H9 (cell line): ENCODE measurements around the gene CCDC12. TPM values are rescaled to one million over a fixed set of nuclear protein-coding genes. Genes with fewer than 3 reads are reported as not detected.

Experiments used
- DNase-seq: peaks from one replicate; pipeline ENCODE4 v3.0.0-alpha.2; 2017
- H2AFZ ChIP-seq: one replicate; pipeline ENCODE4 v1.6.1; 2013; ENCODE audit warnings: mild to moderate bottlenecking, low read length, control low read depth, moderate library complexity
- H2AK5ac ChIP-seq: 2 replicates; pipeline ENCODE4 v1.6.1; 2013; ENCODE audit warnings: low read length, control low read depth, mixed read lengths; ENCODE audit not compliant: insufficient read length
- H2BK120ac ChIP-seq: one replicate; pipeline ENCODE4 v1.6.1; 2013; ENCODE audit warnings: low read depth, mild to moderate bottlenecking, low read length, control low read depth, inconsistent platforms; ENCODE audit not compliant: poor library complexity, severe bottlenecking
- H2BK12ac ChIP-seq: 2 replicates; pipeline ENCODE4 v1.6.1; 2013; ENCODE audit warnings: low read length, control low read depth, mixed read lengths, low read depth; ENCODE audit not compliant: insufficient read length
- H2BK15ac ChIP-seq: 2 replicates; pipeline ENCODE4 v1.6.1; 2013; ENCODE audit warnings: low read depth, low read length, control low read depth
- H2BK20ac ChIP-seq: one replicate; pipeline ENCODE4 v1.6.1; 2013; ENCODE audit warnings: low read depth, mild to moderate bottlenecking, low read length, control low read depth, inconsistent platforms; ENCODE audit not compliant: poor library complexity, severe bottlenecking
- H2BK5ac ChIP-seq: 2 replicates; pipeline ENCODE4 v1.6.1; 2013; ENCODE audit warnings: low read length, control low read depth, mixed read lengths; ENCODE audit not compliant: insufficient read length
- H3K14ac ChIP-seq: 2 replicates; pipeline ENCODE4 v1.6.1; 2013; ENCODE audit warnings: low read length, control low read depth; ENCODE audit not compliant: insufficient read depth
- H3K18ac ChIP-seq: 2 replicates; pipeline ENCODE4 v1.6.1; 2013; ENCODE audit warnings: low read depth, mild to moderate bottlenecking, mixed read lengths, low read length, control low read depth; ENCODE audit not compliant: insufficient read length
- H3K23ac ChIP-seq: 2 replicates; pipeline ENCODE4 v1.6.1; 2013; ENCODE audit warnings: low read length, control low read depth, mixed read lengths, low read depth; ENCODE audit not compliant: insufficient read length
- H3K23me2 ChIP-seq: 2 replicates; pipeline ENCODE4 v1.6.1; 2013; ENCODE audit warnings: low read depth, mild to moderate bottlenecking, mixed read lengths, low read length, control low read depth; ENCODE audit not compliant: insufficient read length, poor library complexity, severe bottlenecking
- H3K27ac ChIP-seq: 2 replicates; pipeline ENCODE4 v1.5.1; 2013; ENCODE audit warnings: low read length, control low read depth, mixed read lengths, low read depth; ENCODE audit not compliant: insufficient read length
- H3K27me3 ChIP-seq: 2 replicates; pipeline ENCODE4 v1.6.1; 2013; ENCODE audit warnings: low read length, control low read depth, inconsistent platforms; ENCODE audit not compliant: insufficient read depth
- H3K4ac ChIP-seq: 2 replicates; pipeline ENCODE4 v1.6.1; 2013; ENCODE audit warnings: low read depth, mild to moderate bottlenecking, control low read depth, inconsistent platforms, low read length, moderate library complexity
- H3K4me1 ChIP-seq: 2 replicates; pipeline ENCODE4 v1.6.1; 2013; ENCODE audit warnings: low read length, control low read depth, inconsistent platforms; ENCODE audit not compliant: insufficient read depth
- H3K4me2 ChIP-seq: 2 replicates; pipeline ENCODE4 v1.6.1; 2013; ENCODE audit warnings: low read length, control low read depth, mixed read lengths; ENCODE audit not compliant: insufficient read length, insufficient read depth
- H3K56ac ChIP-seq: 2 replicates; pipeline ENCODE4 v1.6.1; 2013; ENCODE audit warnings: low read depth, mild to moderate bottlenecking, mixed read lengths, low read length, control low read depth; ENCODE audit not compliant: insufficient read length
- H3K79me1 ChIP-seq: 2 replicates; pipeline ENCODE4 v1.6.1; 2013; ENCODE audit warnings: low read depth, mild to moderate bottlenecking, moderate library complexity, low read length, control low read depth, inconsistent platforms; ENCODE audit not compliant: insufficient read depth, poor library complexity, severe bottlenecking
- H3K79me2 ChIP-seq: 2 replicates; pipeline ENCODE4 v1.6.1; 2013; ENCODE audit warnings: low read length, control low read depth, inconsistent platforms; ENCODE audit not compliant: insufficient read depth
- H3K9ac ChIP-seq: 2 replicates; pipeline ENCODE4 v1.6.1; 2013; ENCODE audit warnings: low read length, control low read depth, mixed read lengths; ENCODE audit not compliant: insufficient read length; ENCODE audit errors: extremely low read depth
- H3K9me3 ChIP-seq: one replicate; pipeline ENCODE4 v1.6.1; 2013; ENCODE audit warnings: low read depth, low read length, inconsistent platforms; ENCODE audit not compliant: control insufficient read depth
- H3T11ph ChIP-seq: one replicate; pipeline ENCODE4 v1.6.1; 2013; ENCODE audit warnings: mild to moderate bottlenecking, low read length, control low read depth, inconsistent platforms
- H4K20me1 ChIP-seq: one replicate; pipeline ENCODE4 v1.6.1; 2013; ENCODE audit not compliant: control insufficient read depth, insufficient read length, insufficient read depth
- H4K5ac ChIP-seq: 2 replicates; pipeline ENCODE4 v1.6.1; 2013; ENCODE audit warnings: low read depth, mild to moderate bottlenecking, mixed read lengths, low read length, control low read depth; ENCODE audit not compliant: insufficient read length
- H4K8ac ChIP-seq: replicated peaks from 2 replicates; pipeline ENCODE4 v1.6.1; 2013; ENCODE audit warnings: low read length, control low read depth, mixed read lengths, low read depth; ENCODE audit not compliant: insufficient read length
- H4K91ac ChIP-seq: 2 replicates; pipeline ENCODE4 v1.6.1; 2013; ENCODE audit warnings: low read depth, mild to moderate bottlenecking, moderate library complexity, mixed read lengths, low read length, control low read depth; ENCODE audit not compliant: insufficient read length
- H3K27ac Mint-ChIP-seq, 3 experiments: 2 replicates in 2 of 3; 3 replicates in 1 of 3; pipeline ENCODE4 v1.8.0; 2020 to 2021; ENCODE audit warnings: mixed read lengths in 3 of 3, mild to moderate bottlenecking in 1 of 3, moderate library complexity in 1 of 3
- H3K27me3 Mint-ChIP-seq: 2 replicates; pipeline ENCODE4 v1.8.0; 2021; ENCODE audit warnings: low read depth, mild to moderate bottlenecking, moderate library complexity, mixed read lengths
- H3K36me3 Mint-ChIP-seq, 3 experiments: 2 replicates in 2 of 3; 3 replicates in 1 of 3; pipeline ENCODE4 v1.8.0; 2020 to 2021; ENCODE audit warnings: low read depth in 3 of 3, mixed read lengths in 3 of 3; ENCODE audit not compliant: insufficient read depth in 1 of 3
- H3K4me1 Mint-ChIP-seq, 2 experiments: 2 replicates each; pipeline ENCODE4 v1.8.0; 2020; ENCODE audit warnings: mixed read lengths in 2 of 2
- H3K4me3 Mint-ChIP-seq, 2 experiments: 2 replicates in 1 of 2; 3 replicates in 1 of 2; pipeline ENCODE4 v1.8.0; 2020 to 2021; ENCODE audit warnings: mild to moderate bottlenecking in 2 of 2, mixed read lengths in 2 of 2, moderate library complexity in 1 of 2
- H3K9me3 Mint-ChIP-seq, 2 experiments: 2 replicates in 1 of 2; 3 replicates in 1 of 2; pipeline ENCODE4 v1.8.0; 2020; ENCODE audit warnings: mild to moderate bottlenecking in 2 of 2, mixed read lengths in 2 of 2, moderate library complexity in 1 of 2
- WGBS: extraction: QIAGEN DNeasy Blood & Tissue Kit; methylation state at CpG from one replicate; pipeline ENCODE4 v1.1.7; 2013; ENCODE audit warnings: missing lambda C conversion rate, low lambda C conversion rate, mixed read lengths; ENCODE audit not compliant: insufficient read length; ENCODE audit errors: extremely low coverage; 5-methylcytosine and 5-hydroxymethylcytosine counted together
- total RNA-seq: library from RNA; stranded (reverse); gene quantifications from 2 replicates; pipeline ENCODE4 v1.2.1, GENCODE V29; 2021
- TF ChIP-seq, protein P1 (sequence below): fragments of 200-600 bp; sonication (generic); conservative IDR thresholded peaks from 3 replicates; pipeline ENCODE4 v1.8.0; 2021; ENCODE audit warnings: antibody characterized with exemption, mild to moderate bottlenecking

CCDC12 gene
- total RNA-seq, 1 experiment from 2014 or later, result 54.0 TPM

DNA sequence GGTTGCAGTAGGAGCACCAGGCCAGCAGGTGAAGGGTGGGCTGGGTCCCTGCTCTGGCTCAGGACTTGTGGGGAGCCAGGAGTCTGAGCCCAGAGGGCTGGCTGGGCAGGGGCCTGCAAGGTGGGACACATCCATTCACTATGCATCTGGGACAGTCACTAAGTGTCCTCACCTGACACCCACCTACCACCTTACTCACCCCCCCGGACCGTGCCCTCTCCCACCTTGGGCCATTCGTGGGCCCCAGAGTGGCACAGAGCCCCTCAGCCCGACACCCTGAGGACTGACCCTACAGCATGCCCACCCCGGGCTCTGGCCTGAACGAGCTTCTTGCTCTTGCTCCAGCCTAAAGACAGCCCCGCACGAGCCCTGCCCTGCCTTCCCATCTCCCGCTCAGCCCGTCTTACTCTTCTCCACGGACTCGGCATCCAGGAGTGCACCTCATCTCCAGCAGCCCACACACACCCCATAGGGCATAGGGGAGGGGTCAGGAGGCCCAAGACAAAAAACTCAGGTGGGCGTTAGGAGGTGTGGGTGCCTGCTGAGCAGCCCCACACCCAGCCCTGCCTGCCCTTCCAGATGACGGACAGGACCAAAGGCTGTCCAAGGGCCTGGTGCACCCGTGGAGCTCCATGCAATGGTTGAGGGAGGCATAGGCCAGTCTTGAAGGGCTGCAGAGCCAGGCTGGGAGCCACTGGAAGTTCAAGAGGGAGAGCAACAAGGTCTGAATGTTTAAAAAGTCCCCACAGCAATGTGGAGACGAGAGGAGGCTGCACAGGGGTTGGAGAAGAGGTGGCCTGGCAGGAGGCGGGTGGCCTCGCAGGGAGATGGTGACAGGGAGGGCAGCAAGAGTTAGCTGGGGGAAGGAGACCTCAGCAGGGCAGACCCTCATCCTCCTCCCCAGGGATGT is 72.0 kb downstream of the CCDC12 start:
- Histone ChIP-seq H3K23me2 (no peaks in the 10 kb centered on the region), H2BK120ac (no peak overlapping the region), H2AFZ (no peak overlapping the region), H3T11ph (no peak overlapping the region), H2BK12ac (no peak overlapping the region), H3K4me1 (no peaks in the 10 kb centered on the region), H3K4me2 (no peak overlapping the region), H4K91ac (no peak overlapping the region), H3K14ac (no peak overlapping the region; the same call in 1 of the 2 replicates), H3K9ac (no peak overlapping the region), H3K23ac (no peak overlapping the region), H3K27me3 (no peaks in the 10 kb centered on the region; the same call in 1 of the 2 replicates), H4K5ac (no peak overlapping the region), H2BK15ac (no peak overlapping the region), H4K8ac (no peak overlapping the region), H3K27ac (no peak overlapping the region), H3K18ac (no peak overlapping the region), H2BK5ac (no peak overlapping the region), H2AK5ac (no peak overlapping the region), H4K20me1 (no peaks in the 10 kb centered on the region), H3K79me1 (no peaks in the 10 kb centered on the region), H3K4ac (no peak overlapping the region), H3K79me2 (no peaks in the 10 kb centered on the region), H3K56ac (no peak overlapping the region), H3K9me3 (no peaks in the 10 kb centered on the region), H2BK20ac (no peak overlapping the region)
- DNase-seq, result no peak
- Mint-ChIP-seq H3K9me3 (no peaks in the 10 kb centered on the region), H3K4me1 (peaks cover 3% of the 10 kb centered on the region in 2 experiments; a peak in 3 of 4 replicates), H3K27me3 (peaks cover 2% of the 10 kb centered on the region; the same call in 1 of the 2 replicates), H3K36me3 (no peaks in the 10 kb centered on the region), H3K4me3 (no peak overlapping the region), H3K27ac (no peak overlapping the region; a peak in 1 of 7 replicates)
- TF ChIP-seq, protein P1, sequence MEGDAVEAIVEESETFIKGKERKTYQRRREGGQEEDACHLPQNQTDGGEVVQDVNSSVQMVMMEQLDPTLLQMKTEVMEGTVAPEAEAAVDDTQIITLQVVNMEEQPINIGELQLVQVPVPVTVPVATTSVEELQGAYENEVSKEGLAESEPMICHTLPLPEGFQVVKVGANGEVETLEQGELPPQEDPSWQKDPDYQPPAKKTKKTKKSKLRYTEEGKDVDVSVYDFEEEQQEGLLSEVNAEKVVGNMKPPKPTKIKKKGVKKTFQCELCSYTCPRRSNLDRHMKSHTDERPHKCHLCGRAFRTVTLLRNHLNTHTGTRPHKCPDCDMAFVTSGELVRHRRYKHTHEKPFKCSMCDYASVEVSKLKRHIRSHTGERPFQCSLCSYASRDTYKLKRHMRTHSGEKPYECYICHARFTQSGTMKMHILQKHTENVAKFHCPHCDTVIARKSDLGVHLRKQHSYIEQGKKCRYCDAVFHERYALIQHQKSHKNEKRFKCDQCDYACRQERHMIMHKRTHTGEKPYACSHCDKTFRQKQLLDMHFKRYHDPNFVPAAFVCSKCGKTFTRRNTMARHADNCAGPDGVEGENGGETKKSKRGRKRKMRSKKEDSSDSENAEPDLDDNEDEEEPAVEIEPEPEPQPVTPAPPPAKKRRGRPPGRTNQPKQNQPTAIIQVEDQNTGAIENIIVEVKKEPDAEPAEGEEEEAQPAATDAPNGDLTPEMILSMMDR, result no peak
- WGBS, result no CpG with 5 or more reads among the region's 18 CpGs
